GM19438 (cell line): ENCODE results near the gene CCL2.

Source experiments
- ATAC-seq: cut with Tn5 transposase; IDR thresholded peaks from one replicate; pipeline ENCODE4 v1.9.1; 2021; ENCODE audit warnings: low read depth; ENCODE audit not compliant: unreplicated experiment

Gene CCL2

GRCh38 chr17:34261568-34262337 is 6.7 kb downstream of the CCL2 start:
- no peak for ATAC-seq

GRCh38 chr17:34265711-34266110 is 10.6 kb downstream of the CCL2 start:
- no peak for ATAC-seq

- no peak for ATAC-seq
Measured at GRCh38 chr17:34269969-34270368, 14.9 kb downstream of the CCL2 start, which contains the start of gene CCL7. Gene CCL7, plus strand, starts transcription at chr17:34270221. Its CDS starts 70 bp downstream, at chr17:34270291.

GRCh38 chr17:34275881-34276280 is 20.8 kb downstream of the CCL2 start:
- no peak for ATAC-seq

- no peak for ATAC-seq
Measured at GRCh38 chr17:34276826-34277225, 21.7 kb downstream of the CCL2 start.

GRCh38 chr17:34283571-34283970 is 28.5 kb downstream of the CCL2 start:
- ATAC-seq, result no peak

GRCh38 chr17:34285286-34285792 is 30.3 kb downstream of the CCL2 start, which contains the start of gene CCL11:
Gene CCL11, plus strand, starts transcription at chr17:34285742. Its CDS starts 67 bp downstream, at chr17:34285809.
- no peak for ATAC-seq

GRCh38 chr17:34287875-34288274 is 32.8 kb downstream of the CCL2 start:
- no peak for ATAC-seq

- no peak for ATAC-seq
Measured at GRCh38 chr17:34290586-34290985, 35.5 kb downstream of the CCL2 start.

GRCh38 chr17:34291721-34292348 is 36.8 kb downstream of the CCL2 start:
- ATAC-seq, result no peak

GRCh38 chr17:34299027-34299426 is 43.9 kb downstream of the CCL2 start:
- no peak for ATAC-seq

- no peak for ATAC-seq
Measured at GRCh38 chr17:34299956-34300577, 45.0 kb downstream of the CCL2 start.

GRCh38 chr17:34300652-34301370 is 45.7 kb downstream of the CCL2 start:
- no peak for ATAC-seq

- ATAC-seq, result no peak
Measured at GRCh38 chr17:34301986-34302385, 46.9 kb downstream of the CCL2 start.

GRCh38 chr17:34302636-34303035 is 47.6 kb downstream of the CCL2 start:
- no peak for ATAC-seq

GRCh38 chr17:34303606-34304005 is 48.5 kb downstream of the CCL2 start:
- no peak for ATAC-seq

GRCh38 chr17:34305061-34305460 is 50.0 kb downstream of the CCL2 start:
- no peak for ATAC-seq

- ATAC-seq, result no peak
Measured at GRCh38 chr17:34305606-34306005, 50.5 kb downstream of the CCL2 start.

- no peak for ATAC-seq
Measured at GRCh38 chr17:34306466-34306865, 51.4 kb downstream of the CCL2 start.
